Trophoblast cell (in vitro differentiated cells and primary cell): ENCODE measurements around the gene GCN1.

Source experiments
- DNase-seq, 2 donors: peaks; one replicate each; pipeline ENCODE4 v3.0.0-alpha.2; 2016
- H2AFZ ChIP-seq: 2 replicates; pipeline ENCODE4 v1.6.1; 2013; ENCODE audit warnings: low read length, moderate library complexity, mild to moderate bottlenecking; ENCODE audit not compliant: insufficient read depth, poor library complexity
- H2AK5ac ChIP-seq: 2 replicates; pipeline ENCODE4 v1.6.1; 2013; ENCODE audit warnings: mild to moderate bottlenecking, low read length
- H2BK120ac ChIP-seq: 2 replicates; pipeline ENCODE4 v1.6.1; 2013; ENCODE audit warnings: low read length, mild to moderate bottlenecking, moderate library complexity; ENCODE audit not compliant: insufficient read depth, poor library complexity
- H2BK12ac ChIP-seq: 2 replicates; pipeline ENCODE4 v1.6.1; 2013; ENCODE audit warnings: mild to moderate bottlenecking, low read length, moderate library complexity
- H2BK5ac ChIP-seq: 2 replicates; pipeline ENCODE4 v1.6.1; 2013; ENCODE audit warnings: low read length, low read depth, moderate library complexity, mild to moderate bottlenecking; ENCODE audit not compliant: poor library complexity
- H3K14ac ChIP-seq: 2 replicates; pipeline ENCODE4 v1.6.1; 2013; ENCODE audit warnings: mild to moderate bottlenecking, low read length
- H3K18ac ChIP-seq: 2 replicates; pipeline ENCODE4 v1.6.1; 2013; ENCODE audit warnings: mild to moderate bottlenecking, low read length
- H3K23ac ChIP-seq: 2 replicates; pipeline ENCODE4 v1.6.1; 2013; ENCODE audit warnings: low read length
- H3K27ac ChIP-seq: 2 replicates; pipeline ENCODE4 v1.5.1; 2013; ENCODE audit warnings: low read depth, mild to moderate bottlenecking, inconsistent platforms, low read length, moderate library complexity
- H3K27me3 ChIP-seq: 2 replicates; pipeline ENCODE4 v1.6.1; 2013; ENCODE audit warnings: inconsistent platforms, mild to moderate bottlenecking, low read length, moderate library complexity; ENCODE audit not compliant: insufficient read depth
- H3K36me3 ChIP-seq, 2 experiments: 1 replicate in 1 of 2; 2 replicates in 1 of 2; pipeline ENCODE4 v1.6.1; 2013; ENCODE audit warnings: low read length in 2 of 2, mild to moderate bottlenecking in 2 of 2, moderate library complexity in 1 of 2; ENCODE audit not compliant: insufficient read depth in 2 of 2, control insufficient read depth in 1 of 2
- H3K4ac ChIP-seq: 2 replicates; pipeline ENCODE4 v1.6.1; 2013; ENCODE audit warnings: low read depth, mild to moderate bottlenecking, low read length, moderate library complexity
- H3K4me1 ChIP-seq, 2 experiments: 1 replicate in 1 of 2; 2 replicates in 1 of 2; pipeline ENCODE4 v1.6.1; 2013; ENCODE audit warnings: low read length in 2 of 2, mild to moderate bottlenecking in 2 of 2, moderate library complexity in 1 of 2; ENCODE audit not compliant: insufficient read depth in 2 of 2, control insufficient read depth in 1 of 2
- H3K4me2 ChIP-seq: 2 replicates; pipeline ENCODE4 v1.6.1; 2013; ENCODE audit warnings: inconsistent platforms, mild to moderate bottlenecking, low read length, moderate library complexity
- H3K4me3 ChIP-seq: 2 replicates; pipeline ENCODE4 v1.5.1; 2013; ENCODE audit warnings: mild to moderate bottlenecking, low read depth, low read length, inconsistent platforms
- H3K79me1 ChIP-seq: one replicate; pipeline ENCODE4 v1.6.1; 2013; ENCODE audit warnings: low read length
- H3K79me2 ChIP-seq: 2 replicates; pipeline ENCODE4 v1.6.1; 2013; ENCODE audit warnings: low read length, mild to moderate bottlenecking; ENCODE audit not compliant: control insufficient read depth, insufficient read depth, poor library complexity
- H3K9ac ChIP-seq: 2 replicates; pipeline ENCODE4 v1.6.1; 2013; ENCODE audit warnings: mild to moderate bottlenecking, low read length
- H3K9me3 ChIP-seq: 2 replicates; pipeline ENCODE4 v1.6.1; 2013; ENCODE audit warnings: low read depth, mild to moderate bottlenecking, control low read depth, inconsistent platforms, low read length; ENCODE audit not compliant: insufficient read depth
- H4K12ac ChIP-seq: 2 replicates; pipeline ENCODE4 v1.6.1; 2013; ENCODE audit warnings: low read depth, mild to moderate bottlenecking, low read length, moderate library complexity
- H4K8ac ChIP-seq: 2 replicates; pipeline ENCODE4 v1.6.1; 2013; ENCODE audit warnings: low read depth, mild to moderate bottlenecking, low read length, moderate library complexity
- H4K91ac ChIP-seq: one replicate; pipeline ENCODE4 v1.6.1; 2013; ENCODE audit warnings: low read depth, mild to moderate bottlenecking, low read length, moderate library complexity
- WGBS: extraction: QIAGEN DNeasy Blood & Tissue Kit; methylation state at CpG from one replicate; pipeline ENCODE4 v1.1.7; 2013; ENCODE audit warnings: missing lambda C conversion rate; ENCODE audit not compliant: insufficient read length, insufficient coverage; ENCODE audit errors: extremely low coverage; 5-methylcytosine and 5-hydroxymethylcytosine counted together

Gene GCN1

GRCh38 chr12:120121343-120121742, 73.2 kb downstream of the GCN1 start:
- Histone ChIP-seq H3K9me3 (no peaks in the 10 kb centered on the region), H3K27ac (no peak overlapping the region), H2AFZ (no peak overlapping the region), H3K18ac (no peak overlapping the region), H4K12ac (no peak overlapping the region), H3K9ac (no peak overlapping the region), H3K27me3 (no peaks in the 10 kb centered on the region), H4K8ac (no peak overlapping the region), H3K4me2 (no peak overlapping the region), H3K4me3 (no peak overlapping the region), H2AK5ac (no peak overlapping the region), H3K79me2 (peaks cover 6% of the 10 kb centered on the region), H3K79me1 (peaks cover 7% of the 10 kb centered on the region), H3K36me3 (peaks cover 3 to 4% of the 10 kb centered on the region in 2 experiments), H3K23ac (no peak overlapping the region), H3K4ac (no peak overlapping the region), H2BK5ac (no peak overlapping the region), H4K91ac (no peak overlapping the region), H3K14ac (no peak overlapping the region), H2BK12ac (no peak overlapping the region), H3K4me1 (peaks cover 9 to 10% of the 10 kb centered on the region in 2 experiments), H2BK120ac (no peak overlapping the region)
- no CpG with 5 or more reads among the region's 2 CpGs for WGBS
- no peak for DNase-seq

- H4K8ac ChIP-seq = no peak overlapping the region
- H3K27me3 ChIP-seq = no peaks in the 10 kb centered on the region
- H2AFZ ChIP-seq = no peak overlapping the region
- H3K23ac ChIP-seq = no peak overlapping the region
- peaks cover 9% of the 10 kb centered on the region for H3K79me1 ChIP-seq
- no peak overlapping the region for H2BK120ac ChIP-seq
- no peak overlapping the region for H4K12ac ChIP-seq
- H3K27ac ChIP-seq = no peak overlapping the region
- no peak overlapping the region for H3K4ac ChIP-seq
- H2BK5ac ChIP-seq = no peak overlapping the region
- H3K4me2 ChIP-seq = no peak overlapping the region
- H3K4me3 ChIP-seq = no peak overlapping the region
- peaks cover 19% of the 10 kb centered on the region for H3K79me2 ChIP-seq
- H2BK12ac ChIP-seq = no peak overlapping the region
- H3K36me3 ChIP-seq = peaks cover 3 to 4% of the 10 kb centered on the region in 2 experiments
- H3K18ac ChIP-seq = no peak overlapping the region
- peaks cover 13 to 19% of the 10 kb centered on the region in 2 experiments for H3K4me1 ChIP-seq
- DNase-seq = peak; percentile 35 to 66
- no peak overlapping the region for H4K91ac ChIP-seq
- no peak overlapping the region for H3K9ac ChIP-seq
- H3K9me3 ChIP-seq = no peaks in the 10 kb centered on the region
- no CpG with 5 or more reads among the region's 9 CpGs for WGBS
- H2AK5ac ChIP-seq = no peak overlapping the region
- H3K14ac ChIP-seq = no peak overlapping the region
Measured at GRCh38 chr12:120119271-120119973, 75.1 kb downstream of the GCN1 start.

- DNase-seq = peak in 1 of 2 donors; percentile 9
- peaks cover 10% of the 10 kb centered on the region in 2 experiments for H3K36me3 ChIP-seq
- no peak overlapping the region for H4K12ac ChIP-seq
- H4K8ac ChIP-seq = no peak overlapping the region
- no peak overlapping the region for H2BK120ac ChIP-seq
- H3K27ac ChIP-seq = peak overlapping the region; percentile 2
- peak overlapping the region; percentile 2 for H2AK5ac ChIP-seq
- H2BK12ac ChIP-seq = no peak overlapping the region
- peak overlapping the region; percentile 5 for H3K18ac ChIP-seq
- H4K91ac ChIP-seq = no peak overlapping the region
- H3K4me3 ChIP-seq = no peak overlapping the region
- peaks cover 13 to 18% of the 10 kb centered on the region in 2 experiments for H3K4me1 ChIP-seq
- H3K23ac ChIP-seq = peak overlapping the region; percentile 7
- no peaks in the 10 kb centered on the region for H3K27me3 ChIP-seq
- H3K79me2 ChIP-seq = peaks cover 24% of the 10 kb centered on the region
- peaks cover 9% of the 10 kb centered on the region for H3K79me1 ChIP-seq
- no peak overlapping the region for H2BK5ac ChIP-seq
- no CpG with 5 or more reads among the region's 11 CpGs for WGBS
- no peak overlapping the region for H2AFZ ChIP-seq
- H3K9ac ChIP-seq = peak overlapping the region; percentile 8
- H3K14ac ChIP-seq = no peak overlapping the region
- no peaks in the 10 kb centered on the region for H3K9me3 ChIP-seq
- peak overlapping the region; percentile 58 for H3K4me2 ChIP-seq
- H3K4ac ChIP-seq = no peak overlapping the region
Measured at GRCh38 chr12:120118321-120119061, 76.0 kb downstream of the GCN1 start.

- H3K9ac ChIP-seq = no peak overlapping the region
Measured at GRCh38 chr12:120117961-120118320, 76.6 kb downstream of the GCN1 start.

More at GRCh38 chr12:120117961-120118320, 76.6 kb downstream of the GCN1 start:
- H3K4me1 ChIP-seq = peaks cover 8 to 13% of the 10 kb centered on the region in 2 experiments
- H4K12ac ChIP-seq = no peak overlapping the region
- peak overlapping the region; percentile 2 for H3K27ac ChIP-seq
- H3K36me3 ChIP-seq = peaks cover 12% of the 10 kb centered on the region in 2 experiments
- H2BK12ac ChIP-seq = no peak overlapping the region
- no peak overlapping the region for H4K8ac ChIP-seq
- H3K18ac ChIP-seq = no peak overlapping the region
- H3K79me1 ChIP-seq = peaks cover 9% of the 10 kb centered on the region
- H3K4me3 ChIP-seq = no peak overlapping the region
- H2AK5ac ChIP-seq = no peak overlapping the region
- no peaks in the 10 kb centered on the region for H3K27me3 ChIP-seq
- H4K91ac ChIP-seq = no peak overlapping the region
- no peak overlapping the region for H2BK120ac ChIP-seq
- peak overlapping the region; percentile 97 for H3K4me2 ChIP-seq
- no CpG with 5 or more reads among the region's 7 CpGs for WGBS
- peaks cover 27% of the 10 kb centered on the region for H3K79me2 ChIP-seq
- peak in 1 of 2 donors; percentile 27 for DNase-seq
- H2AFZ ChIP-seq = no peak overlapping the region
- H3K14ac ChIP-seq = no peak overlapping the region
- H2BK5ac ChIP-seq = no peak overlapping the region
- no peak overlapping the region for H3K4ac ChIP-seq
- no peak overlapping the region for H3K23ac ChIP-seq
- H3K9me3 ChIP-seq = no peaks in the 10 kb centered on the region
